Measurements from ENCODE around the gene EPHA3. TPM values are rescaled to one million over a fixed set of nuclear protein-coding genes. Genes with fewer than 3 reads are reported as not detected.

EPHA3 gene
- total and polyA plus RNA-seq, 2 experiments from 2014 or later, result 4.8 to 9.2 TPM

DNA sequence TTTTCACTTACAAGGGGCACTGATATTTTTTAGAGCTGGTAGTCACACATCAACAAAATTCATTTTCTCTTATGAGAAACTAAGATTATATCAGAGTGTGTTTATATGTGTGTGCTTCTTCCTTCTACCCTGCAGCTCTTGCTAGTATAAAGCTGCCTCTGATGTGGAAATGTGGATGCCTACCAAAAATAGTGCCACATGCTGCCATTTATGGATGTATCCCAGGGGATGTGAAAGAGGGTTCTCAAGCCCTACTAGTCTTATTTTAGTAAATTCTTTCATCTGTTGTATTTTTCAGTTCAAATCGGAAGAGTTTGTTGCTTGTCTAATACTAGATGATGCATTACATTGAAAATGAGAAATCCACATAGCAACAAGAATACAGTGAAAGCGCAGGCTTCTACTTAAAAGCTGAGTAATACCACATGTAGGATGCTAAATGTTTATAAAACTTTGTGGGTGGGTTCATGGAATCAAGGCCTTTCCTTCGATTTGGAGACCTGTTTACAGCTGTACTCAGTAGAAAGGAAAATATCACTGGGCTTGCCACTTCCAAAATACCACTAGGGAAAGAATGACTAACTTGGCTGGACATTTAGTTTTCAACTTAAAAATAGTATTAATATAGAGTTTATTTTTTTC, 399.2 kb downstream of the EPHA3 start:
- Histone ChIP-seq H3K4me3 (no peak overlapping the region), H3K27me3 (no peaks in the 10 kb centered on the region), H3K4me1 (ENCODE audit: low read depth) (no peaks in the 10 kb centered on the region), H3K36me3 (no peaks in the 10 kb centered on the region), H3K9me3 (ENCODE audit: low read depth) (no peaks in the 10 kb centered on the region), H3K27ac (no peak overlapping the region)
- DNase-seq (ENCODE audit: low read depth in 1 of 2, low spot score in 1 of 2), result no peak
- TF ChIP-seq, protein P1, sequence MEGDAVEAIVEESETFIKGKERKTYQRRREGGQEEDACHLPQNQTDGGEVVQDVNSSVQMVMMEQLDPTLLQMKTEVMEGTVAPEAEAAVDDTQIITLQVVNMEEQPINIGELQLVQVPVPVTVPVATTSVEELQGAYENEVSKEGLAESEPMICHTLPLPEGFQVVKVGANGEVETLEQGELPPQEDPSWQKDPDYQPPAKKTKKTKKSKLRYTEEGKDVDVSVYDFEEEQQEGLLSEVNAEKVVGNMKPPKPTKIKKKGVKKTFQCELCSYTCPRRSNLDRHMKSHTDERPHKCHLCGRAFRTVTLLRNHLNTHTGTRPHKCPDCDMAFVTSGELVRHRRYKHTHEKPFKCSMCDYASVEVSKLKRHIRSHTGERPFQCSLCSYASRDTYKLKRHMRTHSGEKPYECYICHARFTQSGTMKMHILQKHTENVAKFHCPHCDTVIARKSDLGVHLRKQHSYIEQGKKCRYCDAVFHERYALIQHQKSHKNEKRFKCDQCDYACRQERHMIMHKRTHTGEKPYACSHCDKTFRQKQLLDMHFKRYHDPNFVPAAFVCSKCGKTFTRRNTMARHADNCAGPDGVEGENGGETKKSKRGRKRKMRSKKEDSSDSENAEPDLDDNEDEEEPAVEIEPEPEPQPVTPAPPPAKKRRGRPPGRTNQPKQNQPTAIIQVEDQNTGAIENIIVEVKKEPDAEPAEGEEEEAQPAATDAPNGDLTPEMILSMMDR (IDR thresholded peaks at IDR 0.05; ENCODE audit: low read depth, low read length), result no peak

DNA sequence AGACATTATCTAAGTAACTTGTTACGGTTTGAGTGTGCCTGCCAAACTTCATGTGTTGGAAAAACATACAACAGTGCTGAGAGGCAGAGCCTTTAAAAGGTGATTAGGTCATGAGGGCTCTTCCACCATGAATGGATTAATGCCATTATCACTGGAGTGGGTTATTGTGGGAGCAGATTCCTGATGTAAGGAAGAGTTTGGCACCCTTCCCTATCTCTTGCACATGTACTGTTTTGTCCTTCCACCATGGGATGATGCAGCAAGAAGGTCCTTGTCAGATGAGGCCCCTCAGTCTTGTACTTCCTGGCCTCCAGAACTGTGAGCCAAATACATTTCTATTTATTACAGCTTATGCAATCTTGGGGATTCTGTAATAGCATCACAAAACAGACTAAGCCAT, 413.9 kb downstream of the EPHA3 start:
- no peak overlapping the region for H3K4me3 ChIP-seq
- H3K4me1 ChIP-seq (ENCODE audit: low read depth), result peaks cover 15% of the 10 kb centered on the region
- H3K27ac ChIP-seq, result no peak overlapping the region
- no peaks in the 10 kb centered on the region for H3K36me3 ChIP-seq
- peak in 1 of 2 donors; percentile 88 for DNase-seq (ENCODE audit: low read depth in 1 of 2, low spot score in 1 of 2)
- H3K27me3 ChIP-seq, result no peaks in the 10 kb centered on the region
- TF ChIP-seq, protein P1 (IDR thresholded peaks at IDR 0.05; ENCODE audit: low read depth, low read length), result no peak
- no peaks in the 10 kb centered on the region for H3K9me3 ChIP-seq (ENCODE audit: low read depth)

- peaks cover 15% of the 10 kb centered on the region for H3K4me1 ChIP-seq (ENCODE audit: low read depth)
- H3K9me3 ChIP-seq (ENCODE audit: low read depth), result no peaks in the 10 kb centered on the region
- no peak overlapping the region for H3K4me3 ChIP-seq
- peak in 1 of 2 donors; percentile 44 for DNase-seq (ENCODE audit: low read depth in 1 of 2, low spot score in 1 of 2)
- no peaks in the 10 kb centered on the region for H3K36me3 ChIP-seq
- no peaks in the 10 kb centered on the region for H3K27me3 ChIP-seq
- TF ChIP-seq, protein P1 (IDR thresholded peaks at IDR 0.05; ENCODE audit: low read depth, low read length), result no peak
- no peak overlapping the region for H3K27ac ChIP-seq
Measured at GRCh38 chr3:89522155-89522554, 414.7 kb downstream of the EPHA3 start.

DNA sequence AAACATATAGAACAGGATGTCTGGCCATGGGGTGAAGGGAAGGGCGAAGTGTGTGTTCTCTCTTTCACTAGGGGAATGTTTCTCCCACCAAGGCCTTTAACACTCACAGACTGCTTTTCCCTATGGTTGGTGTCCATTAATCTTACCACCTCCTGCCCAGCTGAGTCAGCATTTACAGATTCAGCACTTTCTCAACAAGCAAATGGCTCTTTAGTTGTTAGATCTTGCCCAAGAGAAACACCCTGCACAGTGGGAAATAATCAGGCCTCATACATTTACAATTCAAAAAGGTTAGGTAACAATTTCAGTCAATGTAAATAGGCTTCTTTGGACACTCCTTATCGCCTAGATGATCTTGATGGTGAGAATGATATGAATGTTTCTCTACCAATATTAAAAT, 418.2 kb downstream of the EPHA3 start:
- H3K9me3 ChIP-seq (ENCODE audit: low read depth), result no peaks in the 10 kb centered on the region
- DNase-seq (ENCODE audit: low read depth in 1 of 2, low spot score in 1 of 2), result peak in 1 of 2 donors; percentile 8
- no peaks in the 10 kb centered on the region for H3K27me3 ChIP-seq
- TF ChIP-seq, protein P1 (IDR thresholded peaks at IDR 0.05; ENCODE audit: low read depth, low read length), result no peak
- H3K4me3 ChIP-seq, result no peak overlapping the region
- peaks cover 15% of the 10 kb centered on the region for H3K4me1 ChIP-seq (ENCODE audit: low read depth)
- no peak overlapping the region for H3K27ac ChIP-seq
- no peaks in the 10 kb centered on the region for H3K36me3 ChIP-seq

- DNase-seq (ENCODE audit: low read depth in 1 of 2, low spot score in 1 of 2), result no peak
- no peaks in the 10 kb centered on the region for H3K9me3 ChIP-seq (ENCODE audit: low read depth)
- no peak overlapping the region for H3K27ac ChIP-seq
- H3K27me3 ChIP-seq, result no peaks in the 10 kb centered on the region
- no peak overlapping the region for H3K4me3 ChIP-seq
- H3K4me1 ChIP-seq (ENCODE audit: low read depth), result peaks cover 8% of the 10 kb centered on the region
- no peaks in the 10 kb centered on the region for H3K36me3 ChIP-seq
- TF ChIP-seq, protein P1 (IDR thresholded peaks at IDR 0.05; ENCODE audit: low read depth, low read length), result no peak
Measured at GRCh38 chr3:89527736-89528305, 420.4 kb downstream of the EPHA3 start.

All from cardiac muscle cell (in vitro differentiated cells and primary cell).